HG02981 (cell line): Measurements from ENCODE around the gene EXOG.
A peak's percentile ranks its signal among the peaks of the same experiment; 100 is the strongest.

ENCODE experiments used
- ATAC-seq: cut with Tn5 transposase; IDR thresholded peaks from one replicate; pipeline ENCODE4 v1.9.1; 2021; ENCODE audit warnings: mild to moderate bottlenecking, moderate library complexity; ENCODE audit not compliant: unreplicated experiment

The EXOG gene

DNA sequence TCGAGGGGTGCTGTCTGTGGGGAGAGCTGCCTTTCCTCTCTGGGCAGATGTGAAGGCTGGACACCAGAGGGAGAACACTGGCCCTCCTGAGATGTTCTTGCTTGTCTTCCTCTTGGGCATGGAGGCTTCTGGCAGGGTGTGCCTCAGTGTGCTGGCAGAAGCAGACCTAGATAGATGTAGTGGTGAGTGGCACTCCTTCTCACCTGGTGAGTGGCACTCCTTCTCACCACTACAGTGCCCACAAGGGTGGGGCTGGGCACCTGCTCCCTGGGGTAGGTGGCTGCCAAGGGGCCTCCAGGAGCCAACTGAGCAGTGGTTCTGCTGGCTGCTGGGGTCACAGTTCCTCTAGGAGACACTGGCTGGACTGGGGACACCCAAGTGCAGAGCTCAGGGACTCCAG is 23.8 kb upstream of the EXOG start:
- no peak for ATAC-seq

DNA sequence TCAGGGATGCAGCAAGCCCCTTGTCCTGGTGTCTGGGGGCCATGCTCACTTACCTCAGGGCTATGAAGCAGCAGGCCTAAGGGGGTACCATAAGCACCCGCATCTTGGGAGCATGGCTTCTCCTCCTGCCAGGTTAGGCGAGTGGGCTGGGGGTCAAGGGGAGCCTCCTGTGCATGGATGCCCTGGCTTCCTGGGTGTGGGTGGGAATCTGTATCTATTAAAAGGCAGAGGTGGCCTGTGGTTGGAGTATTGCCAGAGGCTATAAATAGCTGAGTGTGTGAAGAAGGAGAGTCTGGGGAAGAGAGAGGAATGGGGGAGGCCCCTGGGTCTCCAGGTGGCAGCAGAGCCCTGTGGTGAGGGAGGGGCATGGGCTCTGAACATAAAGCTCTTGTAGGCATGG is 22.9 kb upstream of the EXOG start:
- ATAC-seq, result no peak

DNA sequence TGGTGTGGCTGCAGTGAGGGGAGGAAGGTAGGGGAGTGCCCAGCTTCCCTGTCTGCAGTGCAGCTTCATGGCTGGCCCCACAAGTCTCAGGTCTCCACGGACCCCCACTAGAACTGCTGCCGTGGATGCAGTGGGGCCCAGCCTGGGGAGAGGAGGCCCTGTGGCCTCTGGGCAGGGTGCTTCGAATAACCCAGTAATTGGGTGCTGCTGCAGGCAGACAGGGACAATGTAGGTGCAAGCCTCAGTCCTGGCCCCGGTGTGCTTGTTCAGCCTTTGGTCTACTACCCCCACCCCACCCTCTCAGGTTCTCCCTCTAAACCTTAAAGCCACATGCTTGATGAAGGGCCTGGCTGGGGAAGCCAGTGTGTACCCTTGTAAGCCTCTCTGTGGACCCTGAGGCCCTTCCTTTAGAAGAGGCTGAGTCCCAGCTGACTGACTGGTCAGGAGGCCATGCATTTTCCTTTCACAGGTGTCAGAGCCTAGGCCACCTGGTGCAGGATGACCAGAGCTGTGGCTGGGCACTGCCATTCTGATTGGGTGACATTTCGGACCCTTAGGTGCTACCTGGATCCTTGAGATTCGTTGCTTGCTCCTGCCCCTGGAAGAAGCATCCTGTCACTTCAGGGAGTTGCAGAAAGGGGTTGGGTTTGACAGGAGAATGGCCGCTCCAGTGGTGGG is 21.1 kb upstream of the EXOG start:
- ATAC-seq, result no peak

DNA sequence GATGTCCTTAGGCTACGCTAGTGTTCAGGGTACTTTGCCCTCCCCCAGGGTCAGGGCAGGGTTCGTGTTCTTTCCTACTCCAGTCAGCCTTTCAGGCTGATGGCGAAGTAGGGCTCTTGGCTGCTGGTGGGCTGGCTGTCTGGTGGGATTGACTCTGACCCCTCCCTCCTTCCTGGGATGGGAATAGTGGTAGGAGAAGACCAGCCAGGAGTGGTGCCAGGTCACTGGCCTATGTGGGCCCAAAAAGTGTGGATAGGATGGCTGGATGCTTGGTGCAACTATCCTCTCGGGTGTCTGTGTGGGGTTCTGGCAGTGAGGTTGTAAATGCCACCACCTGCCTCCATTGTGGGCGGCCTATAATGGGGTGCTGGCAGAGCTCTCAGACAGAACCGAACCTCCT is 20.4 kb upstream of the EXOG start:
- ATAC-seq, result no peak

DNA sequence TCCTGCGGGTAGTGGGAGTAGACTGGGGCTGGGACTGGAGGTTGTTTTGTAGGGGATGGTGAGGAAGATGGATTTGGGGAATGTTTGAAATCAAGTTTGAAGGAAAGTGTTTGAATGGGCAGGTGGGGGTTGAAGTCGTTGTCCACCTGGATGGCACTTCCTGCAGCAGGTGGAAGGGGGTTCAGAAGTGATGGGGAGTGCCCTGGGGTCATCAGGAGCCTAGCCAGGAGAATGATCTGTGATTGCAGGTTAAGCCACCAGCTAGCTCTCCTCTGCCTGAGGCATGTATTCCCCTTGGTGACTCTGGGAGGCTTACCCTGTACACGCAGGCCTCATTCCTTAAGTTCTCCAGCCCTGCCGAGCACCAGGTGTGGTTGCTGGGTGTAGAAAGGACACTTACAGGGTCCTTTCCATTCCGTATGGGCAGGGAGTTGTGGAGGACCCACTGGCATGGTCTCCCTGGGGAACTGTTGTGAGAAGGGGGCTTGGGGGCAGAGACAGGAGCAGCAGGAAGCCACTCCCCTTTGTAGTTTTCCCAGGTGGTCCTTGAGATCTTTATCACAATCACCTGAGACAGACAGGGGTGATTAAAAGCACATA is 19.9 kb upstream of the EXOG start:
- no peak for ATAC-seq

DNA sequence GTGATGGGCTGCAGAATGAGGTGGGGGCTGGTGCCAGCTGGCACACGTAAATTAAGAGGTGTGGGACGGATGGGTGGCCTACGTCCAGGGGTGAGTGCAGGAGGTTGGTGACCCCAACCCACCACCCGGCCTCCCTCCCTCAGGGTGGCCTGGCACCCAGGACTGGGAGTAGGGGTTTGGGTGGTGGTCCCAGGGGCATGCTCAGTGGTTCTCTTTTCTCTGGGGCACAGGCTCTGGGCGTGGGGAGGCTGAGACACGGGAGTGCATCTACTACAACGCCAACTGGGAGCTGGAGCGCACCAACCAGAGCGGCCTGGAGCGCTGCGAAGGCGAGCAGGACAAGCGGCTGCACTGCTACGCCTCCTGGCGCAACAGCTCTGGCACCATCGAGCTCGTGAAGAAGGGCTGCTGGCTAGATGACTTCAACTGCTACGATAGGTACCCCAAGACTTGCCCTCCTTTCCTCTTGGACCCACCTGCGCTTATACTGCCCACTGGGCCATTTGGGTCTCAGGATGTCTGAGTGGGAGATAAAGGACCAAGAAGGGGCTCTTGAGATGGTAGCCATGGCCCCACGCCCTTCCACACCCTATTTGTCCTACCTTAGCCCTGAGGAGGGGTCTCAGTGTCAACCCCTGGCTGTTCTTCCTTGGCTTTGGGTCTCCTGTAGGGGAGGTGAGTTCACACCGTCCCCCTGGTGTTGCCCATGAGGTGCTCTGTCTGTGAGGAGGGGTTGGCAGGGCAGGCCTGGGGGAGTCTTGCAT is 18.9 kb upstream of the EXOG start:
- no peak for ATAC-seq

DNA sequence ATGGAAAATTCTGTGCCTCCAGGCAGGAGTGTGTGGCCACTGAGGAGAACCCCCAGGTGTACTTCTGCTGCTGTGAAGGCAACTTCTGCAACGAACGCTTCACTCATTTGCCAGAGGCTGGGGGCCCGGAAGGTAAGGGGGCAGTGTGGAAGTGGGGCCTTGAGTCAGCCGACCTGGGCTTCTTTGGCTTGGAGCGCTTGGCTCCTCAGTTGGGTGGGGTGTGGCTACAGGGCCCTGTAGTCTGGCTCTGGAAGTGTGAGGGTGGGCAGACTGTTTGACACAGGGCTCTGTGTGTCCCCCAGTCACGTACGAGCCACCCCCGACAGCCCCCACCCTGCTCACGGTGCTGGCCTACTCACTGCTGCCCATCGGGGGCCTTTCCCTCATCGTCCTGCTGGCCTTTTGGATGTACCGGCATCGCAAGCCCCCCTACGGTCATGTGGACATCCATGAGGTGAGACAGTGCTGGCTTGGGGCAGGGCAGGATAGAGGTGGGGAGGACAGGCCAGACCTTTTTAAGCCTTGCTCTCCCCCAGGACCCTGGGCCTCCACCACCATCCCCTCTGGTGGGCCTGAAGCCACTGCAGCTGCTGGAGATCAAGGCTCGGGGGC is 18.2 kb upstream of the EXOG start:
- no peak for ATAC-seq

DNA sequence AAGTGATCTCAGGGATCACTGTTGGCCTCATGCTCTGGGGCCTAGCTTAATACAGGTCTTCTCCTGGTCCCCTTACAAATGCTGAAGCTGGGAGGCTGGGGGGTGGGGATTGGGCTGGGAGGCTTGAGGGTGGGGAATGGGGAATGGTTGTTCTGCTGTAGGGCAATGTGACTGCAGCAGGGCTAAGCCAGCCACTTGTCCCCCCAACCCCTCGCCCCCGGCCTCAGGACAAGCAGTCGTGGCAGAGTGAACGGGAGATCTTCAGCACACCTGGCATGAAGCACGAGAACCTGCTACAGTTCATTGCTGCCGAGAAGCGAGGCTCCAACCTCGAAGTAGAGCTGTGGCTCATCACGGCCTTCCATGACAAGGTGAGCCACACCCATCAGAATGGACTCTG is 17.2 kb upstream of the EXOG start:
- no peak for ATAC-seq

DNA sequence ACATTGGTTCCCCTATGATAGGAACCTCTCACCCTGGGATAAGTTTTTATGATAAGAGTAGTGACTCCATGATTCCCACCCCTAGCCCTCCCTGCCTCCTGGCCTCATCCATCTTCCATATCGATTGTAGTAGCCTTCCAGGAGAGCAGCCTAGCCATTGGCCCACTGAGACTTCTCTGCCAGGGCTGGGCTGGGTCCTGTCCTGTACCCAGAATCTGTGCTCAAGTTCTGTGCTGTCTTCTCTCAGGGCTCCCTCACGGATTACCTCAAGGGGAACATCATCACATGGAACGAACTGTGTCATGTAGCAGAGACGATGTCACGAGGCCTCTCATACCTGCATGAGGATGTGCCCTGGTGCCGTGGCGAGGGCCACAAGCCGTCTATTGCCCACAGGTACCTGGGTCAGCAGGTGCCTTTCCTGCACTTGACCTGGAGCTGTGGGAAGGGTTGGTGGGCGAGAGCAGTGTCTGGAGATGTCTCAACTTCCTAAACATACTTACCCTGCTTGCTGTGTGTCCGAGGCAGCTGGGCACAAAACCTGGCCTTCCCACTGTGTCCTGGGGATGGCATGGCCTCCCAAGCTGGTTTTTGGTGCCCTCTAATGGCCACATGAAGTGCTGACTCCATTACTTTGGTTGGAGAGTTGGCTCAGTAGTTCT is 16.6 kb upstream of the EXOG start:
- peak; percentile 62 for ATAC-seq

DNA sequence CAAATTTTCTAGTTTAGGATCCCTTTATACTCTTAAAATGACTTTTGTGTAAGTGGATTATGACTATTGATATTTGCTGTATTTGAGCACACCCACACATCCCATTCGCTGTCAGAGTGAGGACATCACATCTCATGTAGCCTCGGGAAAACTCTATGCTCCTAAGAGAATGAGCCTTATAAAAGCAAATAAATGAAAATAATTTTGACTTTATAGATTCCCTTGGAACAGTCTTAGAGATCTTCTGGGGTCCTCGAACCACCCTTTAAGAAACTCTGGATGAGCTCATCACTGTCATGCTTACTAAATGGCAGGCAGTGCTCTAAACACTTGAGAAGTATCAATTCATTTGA is 16.1 kb upstream of the EXOG start:
- no peak for ATAC-seq

DNA sequence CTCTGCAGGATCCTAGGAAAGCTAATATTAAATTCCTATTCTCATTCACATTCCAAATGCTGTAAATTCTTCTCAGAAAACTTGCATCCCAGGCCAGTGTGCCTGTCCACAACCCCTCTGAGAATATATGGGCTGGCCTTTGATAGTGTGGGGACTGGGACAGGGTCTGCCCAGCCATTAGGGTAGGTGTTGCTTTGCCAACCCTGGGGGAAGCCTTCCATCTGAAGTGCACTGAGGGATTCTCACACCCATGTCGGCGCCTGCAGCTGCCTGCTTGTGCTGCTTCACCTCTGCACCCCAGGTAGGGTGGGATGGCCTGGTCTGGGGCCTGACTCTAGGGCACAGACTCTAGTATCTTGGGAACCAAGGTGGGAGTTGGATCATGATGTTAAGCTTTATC is 15.2 kb upstream of the EXOG start:
- ATAC-seq, result no peak

DNA sequence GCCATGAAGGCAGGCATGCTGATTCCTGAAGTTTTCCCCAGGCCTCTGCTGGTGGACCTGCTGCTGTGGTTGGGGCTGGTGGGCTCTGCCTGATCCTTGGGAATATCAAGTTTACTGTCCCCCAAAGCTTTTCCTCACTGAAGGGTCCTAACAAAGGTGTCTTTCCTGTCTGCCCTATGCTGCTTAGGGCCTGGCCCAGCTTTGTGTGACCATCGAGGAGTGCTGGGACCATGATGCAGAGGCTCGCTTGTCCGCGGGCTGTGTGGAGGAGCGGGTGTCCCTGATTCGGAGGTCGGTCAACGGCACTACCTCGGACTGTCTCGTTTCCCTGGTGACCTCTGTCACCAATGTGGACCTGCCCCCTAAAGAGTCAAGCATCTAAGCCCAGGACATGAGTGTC is 13.2 kb upstream of the EXOG start:
- ATAC-seq, result no peak

DNA sequence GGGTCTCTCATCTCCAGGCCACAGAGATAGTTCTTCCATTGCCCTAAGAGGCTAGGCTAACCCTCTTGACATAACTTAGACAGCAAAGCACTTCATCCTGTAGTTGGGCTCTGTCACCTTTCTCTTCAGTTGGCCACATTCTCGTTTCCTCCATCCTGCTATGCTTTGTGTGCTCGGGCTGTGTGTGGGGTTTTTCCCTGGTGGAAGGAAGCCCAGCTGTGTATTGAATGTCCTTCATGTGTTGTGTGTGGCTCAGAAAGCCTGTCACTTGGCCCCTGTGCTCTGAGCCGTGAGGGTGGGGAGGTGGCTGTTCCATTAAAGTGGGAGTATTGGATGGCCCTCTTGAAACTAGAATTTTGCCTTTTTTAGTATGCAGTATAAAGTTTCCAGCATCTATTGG is 8.8 kb upstream of the EXOG start:
- ATAC-seq, result peak; percentile 62

DNA sequence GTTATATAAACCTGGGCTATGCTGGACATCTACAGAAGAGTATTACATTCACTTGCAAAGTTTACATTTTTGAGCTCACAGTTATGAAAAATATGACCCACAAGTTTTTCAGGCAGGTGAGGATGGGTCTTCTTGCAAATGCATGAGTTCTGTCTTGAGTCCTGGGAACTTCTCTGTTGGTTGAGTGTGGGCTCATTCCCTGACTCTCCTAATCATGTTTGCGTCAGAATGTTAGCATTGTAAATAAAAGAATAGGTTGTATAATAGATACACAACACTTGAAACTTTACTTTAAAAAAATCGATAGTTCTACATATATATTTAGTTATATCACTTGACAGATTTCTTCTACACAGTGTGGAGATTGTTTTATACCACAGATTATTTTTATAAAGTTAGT is 7.2 kb upstream of the EXOG start:
- ATAC-seq, result no peak

DNA sequence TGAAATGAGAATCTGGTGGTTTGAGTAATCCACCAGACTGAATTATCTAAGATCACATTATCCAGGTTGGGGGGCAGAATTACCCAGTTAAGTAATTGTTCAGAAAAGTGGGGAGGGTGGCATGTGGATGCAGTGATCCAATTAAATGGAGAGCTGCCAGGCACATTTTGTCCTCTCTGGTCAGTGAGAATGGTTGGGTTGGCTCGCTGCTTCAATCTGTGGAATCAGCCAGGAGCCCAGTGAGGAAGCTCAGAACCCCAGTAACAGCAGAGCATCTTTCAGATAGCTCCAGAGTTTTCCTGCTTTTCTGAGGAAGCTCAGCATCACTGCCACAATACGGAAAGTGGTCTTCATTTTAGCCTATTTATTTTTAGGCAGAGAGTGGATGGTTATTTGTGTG is 6.4 kb upstream of the EXOG start:
- ATAC-seq, result no peak

DNA sequence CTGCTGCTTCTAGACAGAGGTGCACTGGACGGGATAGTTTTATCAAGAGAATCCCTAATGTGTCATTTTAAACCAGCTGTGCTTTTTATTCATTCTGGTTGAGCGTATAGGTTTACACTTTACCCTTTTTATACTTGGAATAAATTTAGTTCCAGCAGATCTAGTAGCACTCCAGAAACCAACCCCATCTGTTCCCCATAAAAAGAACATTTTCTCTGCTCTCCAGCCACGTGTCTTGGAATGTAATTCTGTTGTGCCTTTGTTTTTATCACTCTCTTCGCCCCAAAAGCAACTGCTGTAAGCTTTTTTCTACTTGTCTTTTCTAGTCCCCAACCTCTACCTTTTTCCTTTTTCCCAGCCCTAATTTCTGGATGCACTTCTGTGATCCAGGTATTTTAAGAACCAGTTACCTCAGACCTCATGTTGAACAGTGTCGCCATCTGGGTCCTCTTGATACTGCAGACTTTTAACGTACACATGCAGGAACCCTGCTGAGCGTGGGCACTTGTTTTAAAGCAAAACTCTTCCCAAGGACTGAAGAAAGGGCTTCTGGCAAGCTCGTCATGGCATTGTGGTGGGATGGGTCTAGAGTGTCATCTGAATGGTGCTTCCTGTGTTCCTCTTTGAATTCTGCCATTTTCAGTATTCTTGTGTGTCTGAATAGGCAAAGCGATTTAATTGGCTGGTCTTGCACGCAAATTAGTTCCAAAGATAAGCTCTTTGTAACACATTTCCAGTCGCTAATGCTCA is 5.7 kb upstream of the EXOG start:
- no peak for ATAC-seq

DNA sequence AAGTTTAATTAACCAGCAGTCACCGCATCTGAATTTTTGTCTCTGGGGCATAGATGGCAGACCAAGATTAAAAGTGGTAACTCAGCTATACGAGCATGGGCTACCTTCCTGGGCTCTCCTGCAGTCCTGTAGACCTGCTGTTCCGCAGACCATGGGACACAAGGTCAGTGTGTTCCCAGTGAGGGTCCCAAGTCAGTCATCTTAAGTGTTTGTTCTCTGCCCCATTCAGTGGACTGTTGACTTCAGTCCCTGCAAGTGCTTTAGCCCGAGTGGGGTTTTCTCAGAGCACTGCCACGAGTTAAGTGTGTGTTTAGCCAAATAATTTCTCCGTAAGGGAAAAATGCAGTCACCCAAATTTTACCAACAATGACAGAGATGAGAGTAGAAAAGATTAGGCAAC is 4.9 kb upstream of the EXOG start:
- no peak for ATAC-seq

DNA sequence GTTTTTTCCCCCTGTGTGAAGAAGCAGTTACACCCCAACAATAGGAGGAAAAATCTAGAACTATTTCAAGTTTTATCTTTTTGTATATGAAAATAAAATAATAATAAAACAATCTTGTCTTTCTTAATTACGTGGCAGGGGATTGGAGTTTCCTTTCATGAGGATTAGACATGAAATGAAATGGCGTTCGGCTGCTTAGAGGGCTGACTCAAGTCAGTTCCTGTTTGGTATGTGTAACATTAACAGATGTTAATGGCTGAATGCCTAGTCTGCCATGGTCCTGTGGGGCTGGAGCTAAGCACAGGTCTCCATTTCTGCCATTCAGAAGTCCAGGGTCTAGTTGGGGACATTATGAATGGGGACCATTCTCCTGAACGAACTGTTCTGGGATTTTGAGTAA is 3.1 kb upstream of the EXOG start:
- ATAC-seq, result no peak

DNA sequence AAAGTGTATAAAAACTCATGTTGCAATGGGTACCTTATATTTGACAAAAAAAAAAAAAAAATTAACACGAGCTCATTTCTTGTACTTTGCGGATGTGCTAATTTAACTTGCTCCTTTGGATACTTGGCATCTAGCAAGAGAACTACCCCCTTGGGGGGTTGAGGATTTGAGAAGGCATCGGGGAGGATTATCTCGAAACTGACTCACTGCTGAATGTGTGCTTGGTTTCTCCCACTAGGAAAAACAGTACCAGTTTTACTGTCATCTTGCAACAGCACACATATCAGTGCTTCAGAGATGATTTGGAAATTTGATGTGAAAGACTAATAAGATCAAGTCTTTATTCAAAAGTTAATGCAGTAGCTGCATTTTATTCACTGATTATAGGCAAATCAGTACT is 891 bp downstream of the EXOG start:
- no peak for ATAC-seq

DNA sequence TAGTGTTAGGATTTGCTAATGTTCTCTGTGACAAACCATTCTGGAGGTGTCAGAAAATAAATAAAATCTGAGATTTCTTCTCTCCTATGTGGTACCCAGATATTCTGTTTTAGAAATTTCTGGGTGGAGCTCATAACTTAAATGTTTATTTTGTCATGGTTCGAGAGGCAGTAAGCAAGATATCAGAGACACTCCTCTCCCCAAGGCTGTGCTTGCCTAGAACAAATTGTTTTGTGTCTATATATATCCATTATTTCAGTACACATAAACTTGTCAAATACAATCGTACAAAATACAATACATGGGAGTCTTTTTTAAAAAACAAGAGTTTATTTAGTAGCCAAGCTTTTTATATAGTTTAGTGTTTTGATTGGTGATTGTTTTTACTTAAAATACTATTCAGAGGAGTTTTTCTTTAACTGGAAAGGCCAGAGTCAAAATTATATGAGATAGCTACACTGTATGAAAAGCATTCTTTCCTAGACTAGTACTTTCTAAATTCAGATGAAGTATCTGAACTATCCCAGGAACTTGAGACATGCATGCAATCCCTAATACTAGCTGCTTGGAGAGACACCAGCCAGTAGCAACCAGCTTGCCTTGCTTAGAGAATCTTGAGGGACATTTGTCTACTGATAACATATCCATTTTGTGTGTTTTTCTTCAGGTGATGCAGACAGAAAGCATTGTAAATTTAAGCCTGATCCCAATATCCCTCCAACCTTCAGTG is 4.7 kb downstream of the EXOG start:
- no peak for ATAC-seq
